Measurements from ENCODE around the gene LAMP5. TPM values are rescaled to one million over a fixed set of nuclear protein-coding genes. Genes with fewer than 3 reads are reported as not detected.

Gene LAMP5
- total and polyA plus RNA-seq, 2 experiments from 2014 or later, result 0.21 to 0.29 TPM

DNA sequence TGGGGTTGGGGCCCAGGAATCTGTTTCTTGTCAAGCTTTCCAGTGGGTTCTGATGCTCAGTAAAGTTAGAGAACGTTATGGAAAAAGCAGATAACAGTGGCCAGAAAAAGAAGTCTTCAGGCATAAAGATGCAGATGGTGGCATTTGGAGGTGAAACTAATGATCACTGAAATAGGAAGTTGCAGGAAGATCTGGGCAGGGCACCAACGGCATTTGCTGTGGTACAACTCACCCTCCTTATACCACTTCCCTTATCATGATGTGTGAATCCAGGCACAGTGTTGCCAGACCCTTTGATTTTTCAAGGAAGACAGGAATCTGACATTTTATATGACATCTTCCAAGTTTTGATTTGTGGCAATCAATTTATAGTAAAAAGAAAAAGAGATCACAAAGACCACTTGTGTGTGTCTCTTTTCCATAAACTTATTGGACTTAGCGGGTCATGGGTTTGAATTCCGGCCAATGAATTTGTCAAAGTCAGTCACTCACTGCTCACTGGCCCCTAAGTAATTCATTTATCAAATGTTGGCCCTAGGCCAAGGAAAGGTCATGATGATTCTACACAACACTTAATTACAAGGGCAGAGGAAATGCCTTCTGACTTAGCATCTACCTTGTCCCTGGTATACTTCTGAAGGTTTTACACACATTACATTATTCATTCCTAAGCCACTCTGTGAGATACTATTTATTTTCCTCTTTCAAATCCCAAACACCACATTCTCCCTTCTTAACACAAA, 37.6 kb downstream of the LAMP5 start:
- H2AFZ ChIP-seq, result no peak overlapping the region
- H3K4me1 ChIP-seq (ENCODE audit: insufficient read depth), result no peaks in the 10 kb centered on the region
- H3K9me3 Mint-ChIP-seq, result no peaks in the 10 kb centered on the region
- H3K79me2 ChIP-seq (replicated peaks; ENCODE audit: insufficient read depth), result no peaks in the 10 kb centered on the region
- no peaks in the 10 kb centered on the region for H3K27me3 ChIP-seq (ENCODE audit: insufficient read depth)
- no peak overlapping the region for H3K27ac ChIP-seq (ENCODE audit: low read depth)
- no peak overlapping the region for H3K27ac Mint-ChIP-seq
- DNase-seq (ENCODE audit: low spot score) (no peak), ATAC-seq (no peak)
- H3K9me2 ChIP-seq (ENCODE audit: insufficient read depth), result peaks cover 7% of the 10 kb centered on the region; the same call in 1 of the 2 replicates
- no peak overlapping the region for H3K4me3 Mint-ChIP-seq
- no peaks in the 10 kb centered on the region for H4K20me1 ChIP-seq (replicated peaks; ENCODE audit: insufficient read depth)
- H3K4me3 ChIP-seq, result no peak overlapping the region
- TF ChIP-seq, protein P1, sequence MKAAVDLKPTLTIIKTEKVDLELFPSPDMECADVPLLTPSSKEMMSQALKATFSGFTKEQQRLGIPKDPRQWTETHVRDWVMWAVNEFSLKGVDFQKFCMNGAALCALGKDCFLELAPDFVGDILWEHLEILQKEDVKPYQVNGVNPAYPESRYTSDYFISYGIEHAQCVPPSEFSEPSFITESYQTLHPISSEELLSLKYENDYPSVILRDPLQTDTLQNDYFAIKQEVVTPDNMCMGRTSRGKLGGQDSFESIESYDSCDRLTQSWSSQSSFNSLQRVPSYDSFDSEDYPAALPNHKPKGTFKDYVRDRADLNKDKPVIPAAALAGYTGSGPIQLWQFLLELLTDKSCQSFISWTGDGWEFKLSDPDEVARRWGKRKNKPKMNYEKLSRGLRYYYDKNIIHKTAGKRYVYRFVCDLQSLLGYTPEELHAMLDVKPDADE (IDR thresholded peaks at IDR 0.05), result no peak
- no peak for TF ChIP-seq EZH2 (IDR thresholded peaks at IDR 0.05; ENCODE audit: low read depth, unreplicated experiment)
- peaks cover 10% of the 10 kb centered on the region; the same call in 2 of the 3 replicates for H3K4me1 Mint-ChIP-seq
- no peaks in the 10 kb centered on the region for H3K36me3 ChIP-seq (ENCODE audit: insufficient read depth)
- H3K27me3 Mint-ChIP-seq (ENCODE audit: insufficient read depth, low read depth, poor library complexity), result no peaks in the 10 kb centered on the region
- H3K36me3 Mint-ChIP-seq (ENCODE audit: low read depth), result 0 out of 3 replicates have a peak, but pooled peaks cover 2% of the 10 kb centered on the region
- no peak overlapping the region for H3K4me2 ChIP-seq
- no peaks in the 10 kb centered on the region for H3F3A ChIP-seq (replicated peaks; ENCODE audit: low read depth)

DNA sequence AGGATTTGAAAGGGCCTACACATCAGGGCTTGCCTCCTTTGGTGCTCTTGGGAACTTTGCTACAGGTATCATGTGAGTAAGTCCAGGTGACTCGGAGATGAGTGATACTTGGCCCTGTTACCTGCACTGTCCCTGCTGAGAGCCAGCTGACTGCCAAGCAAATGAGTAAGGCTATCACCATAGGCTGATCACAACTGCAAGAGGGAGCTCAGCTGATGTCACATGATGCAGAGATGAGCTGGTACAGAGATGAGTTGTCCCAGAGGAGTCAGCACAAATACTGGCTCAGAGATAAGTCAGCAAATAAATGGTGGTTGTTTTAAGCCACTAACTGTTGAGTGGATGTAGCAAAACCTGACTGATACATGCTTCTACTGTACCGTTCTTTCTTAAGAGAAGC, 41.4 kb downstream of the LAMP5 start:
- H3F3A ChIP-seq (replicated peaks; ENCODE audit: low read depth), result no peaks in the 10 kb centered on the region
- H3K36me3 Mint-ChIP-seq (ENCODE audit: low read depth), result 0 out of 3 replicates have a peak, but pooled peaks cover 2% of the 10 kb centered on the region
- TF ChIP-seq POLR2AphosphoS5 (IDR thresholded peaks at IDR 0.05; ENCODE audit: low read depth), result no peak
- no peak for TF ChIP-seq ZNF114 (CRISPR knock-in tag; IDR thresholded peaks at IDR 0.05)
- H3K9me2 ChIP-seq (ENCODE audit: insufficient read depth), result no peaks in the 10 kb centered on the region
- H3K9me3 Mint-ChIP-seq, result no peaks in the 10 kb centered on the region
- H3K27ac ChIP-seq (ENCODE audit: low read depth), result no peak overlapping the region
- DNase-seq (ENCODE audit: low spot score), result no peak
- H3K4me3 Mint-ChIP-seq, result no peak overlapping the region
- H3K27me3 Mint-ChIP-seq (ENCODE audit: insufficient read depth, low read depth, poor library complexity), result no peaks in the 10 kb centered on the region
- no peak overlapping the region for H3K4me2 ChIP-seq
- H2AFZ ChIP-seq, result no peak overlapping the region
- H4K20me1 ChIP-seq (replicated peaks; ENCODE audit: insufficient read depth), result no peaks in the 10 kb centered on the region
- H3K4me1 ChIP-seq (ENCODE audit: insufficient read depth), result no peaks in the 10 kb centered on the region
- no peaks in the 10 kb centered on the region for H3K27me3 ChIP-seq (ENCODE audit: insufficient read depth)
- no peak overlapping the region for H3K27ac Mint-ChIP-seq
- H3K36me3 ChIP-seq (ENCODE audit: insufficient read depth), result no peaks in the 10 kb centered on the region
- H3K79me2 ChIP-seq (replicated peaks; ENCODE audit: insufficient read depth), result no peaks in the 10 kb centered on the region
- peaks cover 4% of the 10 kb centered on the region for H3K4me1 Mint-ChIP-seq
- ATAC-seq, result no peak
- no peak overlapping the region for H3K4me3 ChIP-seq

DNA sequence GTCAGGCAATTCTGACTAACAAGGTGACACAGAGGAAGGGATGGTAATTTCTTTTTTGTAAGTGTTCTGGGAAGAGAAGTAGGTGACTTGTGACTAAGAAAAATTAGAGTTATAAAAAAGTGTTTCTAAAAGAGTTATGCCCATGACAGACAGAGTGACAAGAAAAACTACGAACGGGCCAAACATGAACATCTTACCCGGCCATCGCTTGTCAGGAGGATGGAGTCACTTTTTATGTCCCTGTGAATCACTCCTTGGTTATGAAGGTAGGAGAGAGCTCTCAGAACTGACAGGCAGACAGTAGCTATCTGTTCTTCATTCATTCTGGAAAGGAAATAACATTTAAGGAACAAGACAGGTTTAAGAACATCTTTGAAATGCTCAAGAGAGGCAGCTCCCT, 43.0 kb downstream of the LAMP5 start:
- no peak for DNase-seq (ENCODE audit: low spot score)
- H4K20me1 ChIP-seq (replicated peaks; ENCODE audit: insufficient read depth), result no peaks in the 10 kb centered on the region
- H3K27me3 ChIP-seq (ENCODE audit: insufficient read depth), result no peaks in the 10 kb centered on the region
- H3K79me2 ChIP-seq (replicated peaks; ENCODE audit: insufficient read depth), result no peaks in the 10 kb centered on the region
- 0 out of 3 replicates have a peak, but pooled peaks cover 2% of the 10 kb centered on the region for H3K36me3 Mint-ChIP-seq (ENCODE audit: low read depth)
- H3K27me3 Mint-ChIP-seq (ENCODE audit: insufficient read depth, low read depth, poor library complexity), result no peaks in the 10 kb centered on the region
- H3K4me2 ChIP-seq, result no peak overlapping the region
- no peak overlapping the region for H3K27ac Mint-ChIP-seq
- no peaks in the 10 kb centered on the region for H3K36me3 ChIP-seq (ENCODE audit: insufficient read depth)
- no peak overlapping the region for H2AFZ ChIP-seq
- H3K4me3 Mint-ChIP-seq, result no peak overlapping the region
- no peaks in the 10 kb centered on the region for H3F3A ChIP-seq (replicated peaks; ENCODE audit: low read depth)
- H3K4me1 ChIP-seq (ENCODE audit: insufficient read depth), result no peaks in the 10 kb centered on the region
- H3K27ac ChIP-seq (ENCODE audit: low read depth), result no peak overlapping the region
- H3K4me1 Mint-ChIP-seq, result no peaks in the 10 kb centered on the region; the same call in 1 of the 3 replicates
- ATAC-seq, result no peak
- no peaks in the 10 kb centered on the region for H3K9me3 Mint-ChIP-seq
- no peaks in the 10 kb centered on the region for H3K9me2 ChIP-seq (ENCODE audit: insufficient read depth)
- H3K4me3 ChIP-seq, result no peak overlapping the region
- TF ChIP-seq ZNF331 (CRISPR knock-in tag; IDR thresholded peaks at IDR 0.05; ENCODE audit: low read depth) (no peak), STAT1 (IDR thresholded peaks at IDR 0.05; ENCODE audit: unreplicated experiment) (no peak), CREB1 (CRISPR knock-in tag; IDR thresholded peaks at IDR 0.05; ENCODE audit: low read depth) (no peak), EZH2phosphoT487 (IDR thresholded peaks at IDR 0.05; ENCODE audit: unreplicated experiment) (no peak), EZH2 (IDR thresholded peaks at IDR 0.05; ENCODE audit: low read depth, unreplicated experiment) (no peak), NANOG (IDR thresholded peaks at IDR 0.05; ENCODE audit: borderline replicate concordance) (no peak)
- TF ChIP-seq, protein P2, sequence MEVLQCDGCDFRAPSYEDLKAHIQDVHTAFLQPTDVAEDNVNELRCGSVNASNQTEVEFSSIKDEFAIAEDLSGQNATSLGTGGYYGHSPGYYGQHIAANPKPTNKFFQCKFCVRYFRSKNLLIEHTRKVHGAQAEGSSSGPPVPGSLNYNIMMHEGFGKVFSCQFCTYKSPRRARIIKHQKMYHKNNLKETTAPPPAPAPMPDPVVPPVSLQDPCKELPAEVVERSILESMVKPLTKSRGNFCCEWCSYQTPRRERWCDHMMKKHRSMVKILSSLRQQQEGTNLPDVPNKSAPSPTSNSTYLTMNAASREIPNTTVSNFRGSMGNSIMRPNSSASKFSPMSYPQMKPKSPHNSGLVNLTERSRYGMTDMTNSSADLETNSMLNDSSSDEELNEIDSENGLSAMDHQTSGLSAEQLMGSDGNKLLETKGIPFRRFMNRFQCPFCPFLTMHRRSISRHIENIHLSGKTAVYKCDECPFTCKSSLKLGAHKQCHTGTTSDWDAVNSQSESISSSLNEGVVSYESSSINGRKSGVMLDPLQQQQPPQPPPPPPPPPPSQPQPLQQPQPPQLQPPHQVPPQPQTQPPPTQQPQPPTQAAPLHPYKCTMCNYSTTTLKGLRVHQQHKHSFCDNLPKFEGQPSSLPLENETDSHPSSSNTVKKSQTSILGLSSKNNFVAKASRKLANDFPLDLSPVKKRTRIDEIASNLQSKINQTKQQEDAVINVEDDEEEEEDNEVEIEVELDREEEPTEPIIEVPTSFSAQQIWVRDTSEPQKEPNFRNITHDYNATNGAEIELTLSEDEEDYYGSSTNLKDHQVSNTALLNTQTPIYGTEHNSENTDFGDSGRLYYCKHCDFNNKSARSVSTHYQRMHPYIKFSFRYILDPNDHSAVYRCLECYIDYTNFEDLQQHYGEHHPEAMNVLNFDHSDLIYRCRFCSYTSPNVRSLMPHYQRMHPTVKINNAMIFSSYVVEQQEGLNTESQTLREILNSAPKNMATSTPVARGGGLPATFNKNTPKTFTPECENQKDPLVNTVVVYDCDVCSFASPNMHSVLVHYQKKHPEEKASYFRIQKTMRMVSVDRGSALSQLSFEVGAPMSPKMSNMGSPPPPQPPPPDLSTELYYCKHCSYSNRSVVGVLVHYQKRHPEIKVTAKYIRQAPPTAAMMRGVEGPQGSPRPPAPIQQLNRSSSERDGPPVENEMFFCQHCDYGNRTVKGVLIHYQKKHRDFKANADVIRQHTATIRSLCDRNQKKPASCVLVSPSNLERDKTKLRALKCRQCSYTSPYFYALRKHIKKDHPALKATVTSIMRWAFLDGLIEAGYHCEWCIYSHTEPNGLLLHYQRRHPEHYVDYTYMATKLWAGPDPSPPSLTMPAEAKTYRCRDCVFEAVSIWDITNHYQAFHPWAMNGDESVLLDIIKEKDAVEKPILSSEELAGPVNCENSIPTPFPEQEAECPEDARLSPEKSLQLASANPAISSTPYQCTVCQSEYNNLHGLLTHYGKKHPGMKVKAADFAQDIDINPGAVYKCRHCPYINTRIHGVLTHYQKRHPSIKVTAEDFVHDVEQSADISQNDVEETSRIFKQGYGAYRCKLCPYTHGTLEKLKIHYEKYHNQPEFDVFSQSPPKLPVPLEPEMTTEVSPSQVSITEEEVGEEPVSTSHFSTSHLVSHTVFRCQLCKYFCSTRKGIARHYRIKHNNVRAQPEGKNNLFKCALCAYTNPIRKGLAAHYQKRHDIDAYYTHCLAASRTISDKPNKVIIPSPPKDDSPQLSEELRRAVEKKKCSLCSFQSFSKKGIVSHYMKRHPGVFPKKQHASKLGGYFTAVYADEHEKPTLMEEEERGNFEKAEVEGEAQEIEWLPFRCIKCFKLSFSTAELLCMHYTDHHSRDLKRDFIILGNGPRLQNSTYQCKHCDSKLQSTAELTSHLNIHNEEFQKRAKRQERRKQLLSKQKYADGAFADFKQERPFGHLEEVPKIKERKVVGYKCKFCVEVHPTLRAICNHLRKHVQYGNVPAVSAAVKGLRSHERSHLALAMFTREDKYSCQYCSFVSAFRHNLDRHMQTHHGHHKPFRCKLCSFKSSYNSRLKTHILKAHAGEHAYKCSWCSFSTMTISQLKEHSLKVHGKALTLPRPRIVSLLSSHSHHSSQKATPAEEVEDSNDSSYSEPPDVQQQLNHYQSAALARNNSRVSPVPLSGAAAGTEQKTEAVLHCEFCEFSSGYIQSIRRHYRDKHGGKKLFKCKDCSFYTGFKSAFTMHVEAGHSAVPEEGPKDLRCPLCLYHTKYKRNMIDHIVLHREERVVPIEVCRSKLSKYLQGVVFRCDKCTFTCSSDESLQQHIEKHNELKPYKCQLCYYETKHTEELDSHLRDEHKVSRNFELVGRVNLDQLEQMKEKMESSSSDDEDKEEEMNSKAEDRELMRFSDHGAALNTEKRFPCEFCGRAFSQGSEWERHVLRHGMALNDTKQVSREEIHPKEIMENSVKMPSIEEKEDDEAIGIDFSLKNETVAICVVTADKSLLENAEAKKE (CRISPR knock-in tag; IDR thresholded peaks at IDR 0.05), result no peak

All from GM23338 (cell line).